Activated effector memory CD4-positive, alpha-beta T cell treated with Interleukin-2 at 50 U/mL for 16 hours (primary cell): ENCODE results near the gene HDGFL2.

ENCODE experiments used
- DNase-seq: peaks from one replicate; pipeline ENCODE4 v3.0.0-alpha.2; 2020

The HDGFL2 gene

DNA sequence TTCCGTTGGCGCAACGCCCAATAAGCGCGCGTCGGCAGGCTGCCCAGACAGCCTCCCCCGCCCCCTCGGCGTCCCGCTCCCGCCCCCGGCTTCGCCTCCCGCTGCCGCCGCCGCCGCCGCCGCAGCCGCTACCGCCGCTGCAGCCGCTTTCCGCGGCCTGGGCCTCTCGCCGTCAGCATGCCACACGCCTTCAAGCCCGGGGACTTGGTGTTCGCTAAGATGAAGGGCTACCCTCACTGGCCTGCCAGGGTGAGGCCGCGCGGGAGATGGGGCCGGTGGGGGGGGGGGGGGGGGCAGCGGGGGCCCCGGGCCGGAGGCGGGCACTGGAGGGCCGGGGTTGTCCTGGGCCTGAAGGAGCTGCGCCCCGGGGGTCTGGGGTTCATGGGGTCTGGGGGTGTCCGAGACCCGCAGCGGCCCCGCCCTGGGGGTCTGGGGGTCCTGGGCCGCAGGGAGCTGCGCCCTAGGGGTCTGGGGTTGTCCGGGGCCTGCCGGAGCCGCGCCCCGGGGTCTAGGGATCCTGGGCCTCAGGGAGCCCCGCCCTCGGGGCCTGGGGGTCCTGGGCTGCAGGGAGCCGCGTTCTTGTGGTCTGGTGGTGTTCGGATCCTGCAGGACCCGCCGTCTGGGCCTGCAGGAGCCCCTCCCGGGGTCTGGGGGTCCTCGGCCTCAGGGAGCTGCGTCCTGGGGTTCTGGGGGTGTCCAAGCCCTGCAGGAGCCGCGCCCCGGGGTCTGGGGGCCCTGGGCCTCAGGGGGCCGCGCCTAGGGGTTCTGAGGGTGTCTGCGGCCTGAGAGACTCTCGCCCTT is at the start of gene HDGFL2:
Gene HDGFL2, plus strand, starts transcription at position 124 of the 801 bp plus-strand sequence. Its CDS starts 54 bp downstream, at position 178.
- no peak for DNase-seq

DNA sequence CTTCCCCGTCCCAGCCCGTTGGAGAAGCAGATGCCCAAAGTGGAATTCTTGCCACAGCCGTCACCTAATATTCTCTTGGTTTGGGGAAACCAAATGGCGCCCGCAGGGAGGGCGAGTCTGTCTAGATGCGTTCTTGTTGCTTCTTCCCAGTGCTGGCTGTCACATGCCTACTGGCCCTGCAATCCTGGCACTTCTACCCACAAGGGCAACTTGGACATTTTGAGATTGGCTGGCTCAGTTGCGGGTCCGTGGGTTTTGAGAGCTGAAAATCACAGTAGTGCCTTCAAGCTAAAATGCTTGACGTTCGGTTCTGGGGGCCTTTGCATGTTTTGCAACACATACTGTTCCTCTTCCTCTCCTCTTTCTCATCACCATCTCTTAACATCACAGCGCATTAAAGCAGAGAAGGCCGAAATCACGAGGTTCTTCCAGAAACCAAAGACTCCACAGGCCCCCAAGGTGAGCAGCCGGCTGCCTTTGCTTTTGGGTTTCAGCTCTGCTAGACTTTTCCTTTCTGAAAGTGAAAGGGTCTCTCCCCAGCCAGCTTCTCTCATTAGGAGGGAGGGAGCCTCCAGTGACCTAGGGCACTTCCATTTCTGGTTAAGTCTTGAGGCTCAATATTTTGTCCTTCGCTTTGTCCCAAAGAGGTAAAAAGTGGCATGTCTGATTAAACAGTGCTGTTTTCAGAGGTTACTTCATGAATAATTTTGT is 48.5 kb upstream of the HDGFL2 start:
- no peak for DNase-seq

DNA sequence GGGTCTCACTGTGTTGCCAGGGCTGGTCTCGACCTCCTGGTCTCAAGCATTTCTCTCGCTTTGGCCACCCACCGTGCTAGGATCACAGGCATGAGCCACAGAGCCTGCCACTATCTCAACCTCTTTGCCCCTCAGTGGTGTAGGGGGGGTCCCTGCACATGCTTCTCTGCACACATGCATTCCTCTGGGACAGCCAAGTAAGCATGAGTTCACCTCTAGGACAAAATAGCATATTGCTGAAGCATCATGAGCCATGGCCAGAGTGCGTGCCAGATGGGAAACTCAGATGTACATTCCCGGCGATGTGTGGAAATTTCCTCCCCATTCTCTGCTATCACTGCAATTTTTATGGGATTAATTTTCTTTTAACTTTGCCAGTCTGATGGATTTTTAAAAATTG is 46.6 kb upstream of the HDGFL2 start:
- no peak for DNase-seq

DNA sequence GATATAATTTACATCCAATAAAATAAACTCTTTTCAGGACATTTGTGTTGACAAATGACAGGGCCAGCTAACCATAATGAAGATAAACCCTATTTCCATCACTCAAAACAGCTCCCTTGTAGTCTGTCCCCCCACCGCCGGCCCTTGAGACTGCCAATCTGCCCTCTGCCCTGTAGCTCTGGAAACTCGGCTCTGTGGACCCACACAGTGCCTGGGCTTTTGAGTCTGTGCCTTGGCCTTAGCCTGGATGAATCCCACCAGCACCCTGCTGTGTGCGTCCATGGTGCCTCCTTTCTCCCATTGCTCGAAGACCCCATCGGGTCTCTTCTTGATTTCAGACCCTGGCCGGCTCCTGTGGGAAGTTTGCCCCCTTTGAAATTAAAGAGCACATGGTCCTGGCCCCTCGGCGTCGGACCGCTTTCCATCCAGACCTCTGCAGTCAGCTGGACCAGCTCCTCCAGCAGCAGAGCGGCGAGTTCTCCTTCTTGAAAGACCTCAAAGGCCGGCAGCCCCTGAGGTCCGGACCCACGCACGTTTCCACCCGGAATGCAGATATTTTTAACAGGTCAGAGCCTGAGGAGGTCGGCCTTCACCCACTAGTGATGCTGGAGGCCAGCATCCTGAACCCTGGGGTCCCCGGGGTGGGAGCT is 43.6 kb upstream of the HDGFL2 start:
- no peak for DNase-seq

DNA sequence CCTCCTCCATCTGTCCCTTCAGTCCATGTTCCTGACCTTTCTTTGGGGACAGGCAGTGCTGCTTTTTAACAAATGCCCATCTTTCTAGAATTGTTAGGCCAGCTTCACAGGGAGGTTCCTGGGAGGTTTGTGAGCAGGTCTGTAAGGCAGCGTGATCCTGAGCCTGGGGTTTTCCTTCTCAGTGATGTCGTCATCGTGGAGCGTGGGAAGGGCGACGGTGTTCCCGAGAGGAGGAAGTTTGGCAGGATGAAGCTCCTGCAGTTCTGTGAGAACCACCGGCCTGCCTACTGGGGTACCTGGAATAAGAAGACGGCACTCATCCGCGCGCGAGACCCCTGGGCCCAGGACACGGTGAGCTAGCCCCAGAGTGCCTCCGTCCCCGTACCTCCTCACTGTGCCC is 42.8 kb upstream of the HDGFL2 start:
- no peak for DNase-seq

DNA sequence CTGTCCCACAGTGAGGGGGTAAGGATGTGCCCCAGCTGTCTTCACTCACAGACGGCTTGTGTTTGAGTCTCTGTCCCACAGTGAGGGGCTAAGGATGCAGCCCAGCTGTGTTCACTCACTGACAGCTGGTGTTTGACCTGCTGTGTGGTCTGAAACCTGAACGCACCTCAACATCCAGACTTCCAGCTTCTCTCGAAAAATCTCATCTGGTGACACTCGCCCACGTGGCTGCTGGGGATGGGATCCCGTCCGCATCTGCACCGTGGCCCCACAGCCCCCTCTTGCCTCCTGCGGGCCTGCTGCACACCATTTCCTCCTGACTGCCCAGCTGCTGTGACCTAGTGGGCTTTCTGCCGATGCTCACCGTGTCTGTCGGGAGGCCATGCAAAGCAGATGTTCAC is 42.3 kb upstream of the HDGFL2 start:
- DNase-seq, result no peak

DNA sequence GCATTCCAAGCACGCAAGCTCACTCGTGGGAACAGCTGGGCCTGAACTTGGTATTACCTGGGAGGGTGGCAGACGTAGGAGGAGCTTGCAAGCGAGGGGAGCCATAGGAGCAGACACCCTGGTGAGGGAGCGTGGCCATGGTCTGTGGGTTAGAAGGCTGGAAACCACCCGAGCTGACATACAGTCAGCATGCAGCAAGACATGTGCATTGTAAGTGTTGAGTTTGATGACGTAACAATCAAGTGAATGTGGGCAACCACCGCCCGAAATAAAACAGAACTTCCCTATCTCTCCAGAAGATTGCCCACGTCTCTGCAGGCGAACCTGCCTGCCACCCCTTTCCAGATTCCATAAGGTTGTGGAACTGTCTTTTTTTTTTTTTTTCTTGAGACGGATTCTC is 41.3 kb upstream of the HDGFL2 start:
- no peak for DNase-seq

DNA sequence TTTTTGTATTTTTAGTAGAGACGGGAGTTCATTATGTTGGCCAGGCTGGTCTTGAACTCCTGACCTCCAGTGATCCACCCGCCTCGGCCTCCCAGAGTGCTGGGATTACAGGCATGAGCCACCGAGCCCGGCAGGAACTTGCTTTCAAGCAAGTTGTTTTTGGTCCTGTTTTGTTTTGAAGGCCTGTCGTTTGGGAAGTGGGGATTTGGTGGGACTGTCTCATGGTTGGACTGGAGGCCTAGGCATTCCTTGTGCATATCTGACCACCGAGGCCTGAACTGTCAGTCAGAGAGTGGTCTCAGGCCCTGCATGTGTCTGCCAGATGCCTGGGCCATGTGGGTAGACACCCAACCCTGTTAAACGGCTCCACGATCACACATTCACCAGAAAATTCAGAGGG is 40.8 kb upstream of the HDGFL2 start:
- DNase-seq, result no peak

DNA sequence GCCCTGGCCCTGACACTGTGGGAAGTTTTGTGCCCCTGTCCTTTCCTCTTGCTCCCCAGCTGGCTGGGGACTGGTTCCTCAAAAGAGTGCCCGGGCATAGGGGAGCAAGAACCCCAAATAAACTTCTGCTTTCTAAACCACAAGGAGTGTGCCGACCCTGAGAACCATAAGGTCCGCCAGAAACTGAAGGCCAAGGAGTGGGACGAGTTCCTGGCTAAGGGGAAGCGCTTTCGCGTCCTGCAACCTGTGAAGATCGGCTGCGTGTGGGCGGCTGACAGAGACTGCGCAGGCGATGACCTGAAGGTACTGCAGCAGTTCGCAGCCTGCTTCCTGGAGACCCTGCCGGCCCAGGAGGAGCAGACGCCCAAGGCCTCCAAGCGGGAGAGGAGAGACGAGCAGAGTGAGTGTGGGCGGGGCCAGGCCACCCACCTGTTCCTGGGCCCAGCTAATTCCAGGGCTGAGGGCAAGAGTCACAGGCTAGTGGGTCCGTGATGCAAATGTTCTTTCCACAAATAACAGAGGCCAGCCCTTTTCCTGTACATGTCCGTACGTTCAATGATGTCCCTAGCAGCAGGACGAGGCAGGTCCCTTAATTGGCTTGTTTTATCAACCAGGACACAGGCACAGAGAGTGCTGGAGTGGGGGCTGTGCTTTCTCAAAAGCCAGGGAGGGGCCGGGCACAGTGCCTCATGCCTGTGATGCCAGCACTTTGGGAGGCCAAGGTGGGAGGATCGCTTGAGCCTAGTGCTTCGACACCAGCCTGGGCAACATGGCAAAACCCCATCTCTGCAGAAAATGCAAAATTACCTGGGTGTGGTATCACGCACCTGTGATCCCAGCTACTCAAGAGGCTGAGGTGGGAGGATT is 40.1 kb upstream of the HDGFL2 start:
- no peak for DNase-seq

DNA sequence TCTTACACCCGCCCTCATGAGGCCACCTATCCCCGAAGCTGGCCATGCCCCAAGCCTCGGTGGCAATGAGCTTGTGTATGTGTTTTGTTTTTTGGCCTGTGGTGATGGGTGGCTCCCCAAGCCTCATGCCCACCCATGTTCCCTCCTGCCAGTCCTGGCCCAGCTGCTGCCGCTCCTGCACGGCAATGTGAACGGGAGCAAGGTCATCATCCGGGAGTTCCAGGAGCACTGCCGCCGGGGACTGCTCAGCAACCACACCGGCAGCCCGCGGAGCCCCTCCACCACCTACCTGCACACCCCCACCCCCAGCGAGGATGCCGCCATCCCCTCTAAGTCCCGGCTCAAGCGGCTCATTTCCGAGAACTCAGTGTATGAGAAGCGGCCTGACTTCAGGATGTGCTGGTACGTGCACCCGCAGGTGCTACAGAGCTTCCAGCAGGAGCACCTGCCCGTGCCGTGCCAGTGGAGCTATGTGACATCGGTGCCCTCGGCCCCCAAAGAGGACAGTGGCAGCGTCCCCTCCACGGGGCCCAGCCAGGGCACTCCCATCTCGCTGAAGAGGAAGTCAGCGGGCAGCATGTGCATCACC is 39.1 kb upstream of the HDGFL2 start:
- no peak for DNase-seq

DNA sequence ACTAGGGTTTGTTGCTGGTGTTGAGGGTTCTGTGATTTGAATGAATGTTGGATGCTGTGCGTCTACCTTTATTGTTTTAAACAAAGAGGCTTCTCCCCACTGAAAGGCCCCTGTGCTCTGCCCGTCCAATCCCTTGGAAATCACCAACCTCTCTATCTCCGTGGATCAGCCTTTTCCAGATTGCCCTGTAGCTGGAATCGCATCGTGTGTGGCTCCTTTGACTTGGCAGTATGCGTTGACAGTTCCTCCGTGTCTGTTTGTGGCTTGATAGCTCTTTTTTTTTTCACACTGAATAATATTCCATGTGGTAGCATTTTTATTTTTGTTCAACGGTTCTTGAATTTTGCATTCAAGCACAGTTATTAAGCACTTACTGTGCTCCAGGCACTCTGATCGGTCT is 37.7 kb upstream of the HDGFL2 start:
- DNase-seq, result no peak

DNA sequence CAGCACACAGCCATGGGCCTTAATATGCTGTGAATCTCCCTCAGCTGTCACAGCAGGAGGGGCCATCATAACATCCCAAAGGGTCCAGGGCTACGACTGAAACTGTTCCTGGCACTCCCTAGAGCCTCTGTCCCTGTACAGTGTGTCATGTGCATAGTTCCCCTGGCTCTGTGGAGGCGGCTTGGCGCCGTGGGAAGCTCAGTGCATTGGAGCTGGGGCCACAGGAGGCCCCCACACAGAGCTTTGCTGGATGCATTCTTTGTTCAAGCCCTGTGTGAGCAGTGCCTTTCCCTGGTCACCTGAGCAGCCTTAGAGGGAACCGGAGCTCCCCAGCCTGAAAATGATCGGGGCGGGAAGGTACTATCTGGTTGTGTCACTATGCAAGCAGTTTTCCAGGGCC is 35.9 kb upstream of the HDGFL2 start:
- no peak for DNase-seq

DNA sequence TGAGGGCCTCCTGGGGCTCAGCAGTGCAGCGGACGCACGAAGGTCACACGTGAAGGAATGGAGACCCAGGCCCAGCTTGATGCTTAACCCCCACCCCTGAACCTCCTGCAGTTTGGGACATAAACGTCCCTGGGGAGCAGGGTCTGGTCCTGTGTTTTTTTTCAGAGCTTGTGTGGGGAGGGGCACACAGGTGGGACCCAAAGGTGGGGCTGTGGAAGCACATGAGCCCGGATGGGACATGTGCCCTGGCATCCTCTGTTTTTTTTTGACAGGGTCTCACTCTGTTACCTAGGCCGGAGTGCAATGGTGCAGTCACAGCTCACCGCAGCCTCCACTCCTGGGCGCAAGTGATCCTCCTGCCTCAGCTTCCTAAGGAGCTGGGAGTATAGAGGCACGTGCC is 35.0 kb upstream of the HDGFL2 start:
- DNase-seq, result no peak

DNA sequence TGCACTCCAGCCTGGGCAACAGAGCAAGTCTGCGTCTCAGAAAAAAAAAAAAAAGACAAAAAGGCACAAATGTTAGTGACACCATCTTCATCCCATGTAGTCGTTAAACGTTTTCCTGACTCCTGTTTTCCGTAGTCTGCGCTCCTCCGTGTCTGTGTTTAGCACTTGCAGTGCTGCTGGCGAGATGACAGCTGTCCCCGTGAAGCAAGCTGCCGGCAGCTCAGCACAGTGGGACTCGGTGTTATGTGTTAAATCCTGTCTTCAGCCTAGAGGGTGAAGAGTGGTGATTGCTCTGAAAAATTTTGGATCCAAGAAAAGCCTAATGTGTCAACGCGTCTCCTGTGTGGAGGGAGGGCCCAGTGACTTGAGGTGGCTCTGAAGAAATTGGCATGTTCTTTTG is 32.9 kb upstream of the HDGFL2 start:
- DNase-seq, result no peak

DNA sequence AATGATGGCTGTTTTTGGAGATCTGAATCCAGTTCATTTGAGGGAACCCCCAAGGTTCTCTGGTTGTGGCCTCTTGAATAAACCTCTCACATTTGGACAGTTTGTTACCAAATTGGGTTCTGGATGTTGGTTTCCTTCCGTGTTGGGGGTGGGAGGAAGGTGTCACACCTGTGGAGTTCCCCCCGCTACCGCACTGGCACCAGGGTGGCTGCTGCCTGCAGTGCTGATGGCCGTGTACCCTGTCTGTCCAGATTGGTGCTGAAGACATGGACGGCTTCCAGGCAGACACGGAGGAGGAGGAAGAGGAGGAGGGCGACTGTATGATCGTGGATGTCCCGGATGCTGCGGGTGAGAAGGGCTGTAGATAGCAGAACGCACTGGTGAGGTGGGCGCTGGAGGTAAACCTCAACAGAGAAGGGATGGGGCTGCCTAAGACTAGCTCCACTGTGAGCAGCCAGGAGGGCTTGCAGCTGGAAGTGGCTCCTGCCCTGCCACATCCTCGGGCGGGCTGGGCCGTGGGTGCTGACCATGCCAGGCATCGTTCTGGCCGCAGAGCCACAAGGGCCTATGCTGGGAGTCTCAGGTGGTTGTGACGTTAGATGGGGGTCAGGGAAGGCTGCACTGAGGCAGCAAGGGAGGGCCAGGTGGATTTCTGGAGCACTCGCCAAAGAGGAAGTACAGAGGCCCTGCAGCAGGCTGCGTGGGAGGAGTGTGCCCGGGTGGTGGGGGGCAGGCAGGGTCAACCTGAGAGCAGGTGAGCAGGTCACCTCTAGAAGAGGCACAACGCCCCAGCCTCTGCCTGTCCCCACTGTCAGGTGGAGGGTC is 29.9 kb upstream of the HDGFL2 start:
- no peak for DNase-seq

DNA sequence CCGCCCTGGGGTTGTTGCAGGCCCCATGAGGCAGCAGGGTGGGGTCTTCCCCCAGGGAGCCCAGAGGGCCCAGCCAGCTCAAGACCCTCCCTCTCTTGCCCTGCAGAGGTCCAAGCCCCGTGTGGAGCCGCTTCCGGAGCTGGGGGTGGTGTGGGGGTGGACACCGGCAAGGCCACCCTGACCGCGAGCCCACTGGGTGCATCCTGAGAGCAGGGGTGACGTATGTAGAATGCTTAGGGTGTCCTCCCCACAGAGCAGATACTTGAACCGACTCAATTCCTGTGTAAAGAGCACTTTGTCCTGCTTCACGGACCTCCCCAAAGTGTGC is 29.3 kb upstream of the HDGFL2 start:
- no peak for DNase-seq

DNA sequence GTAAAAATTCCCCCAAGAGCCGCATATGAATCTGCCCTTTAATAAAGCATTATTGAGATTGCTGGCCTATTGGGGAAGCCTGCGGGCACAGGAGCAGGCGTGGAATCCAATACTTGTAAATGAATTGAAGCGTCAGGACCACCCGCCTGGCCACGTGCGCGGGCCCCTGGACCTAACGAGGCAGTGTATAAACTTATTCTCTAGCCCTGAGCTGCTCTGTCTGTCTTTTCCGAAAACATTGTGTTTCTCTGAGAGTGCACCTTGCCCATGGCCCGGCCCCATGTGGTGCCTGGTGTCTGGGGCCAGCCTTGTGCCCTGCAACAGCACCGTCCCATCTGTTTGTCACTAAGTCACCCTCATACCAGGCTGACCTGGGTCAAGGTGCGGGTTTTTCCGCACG is 28.9 kb upstream of the HDGFL2 start:
- DNase-seq, result no peak

DNA sequence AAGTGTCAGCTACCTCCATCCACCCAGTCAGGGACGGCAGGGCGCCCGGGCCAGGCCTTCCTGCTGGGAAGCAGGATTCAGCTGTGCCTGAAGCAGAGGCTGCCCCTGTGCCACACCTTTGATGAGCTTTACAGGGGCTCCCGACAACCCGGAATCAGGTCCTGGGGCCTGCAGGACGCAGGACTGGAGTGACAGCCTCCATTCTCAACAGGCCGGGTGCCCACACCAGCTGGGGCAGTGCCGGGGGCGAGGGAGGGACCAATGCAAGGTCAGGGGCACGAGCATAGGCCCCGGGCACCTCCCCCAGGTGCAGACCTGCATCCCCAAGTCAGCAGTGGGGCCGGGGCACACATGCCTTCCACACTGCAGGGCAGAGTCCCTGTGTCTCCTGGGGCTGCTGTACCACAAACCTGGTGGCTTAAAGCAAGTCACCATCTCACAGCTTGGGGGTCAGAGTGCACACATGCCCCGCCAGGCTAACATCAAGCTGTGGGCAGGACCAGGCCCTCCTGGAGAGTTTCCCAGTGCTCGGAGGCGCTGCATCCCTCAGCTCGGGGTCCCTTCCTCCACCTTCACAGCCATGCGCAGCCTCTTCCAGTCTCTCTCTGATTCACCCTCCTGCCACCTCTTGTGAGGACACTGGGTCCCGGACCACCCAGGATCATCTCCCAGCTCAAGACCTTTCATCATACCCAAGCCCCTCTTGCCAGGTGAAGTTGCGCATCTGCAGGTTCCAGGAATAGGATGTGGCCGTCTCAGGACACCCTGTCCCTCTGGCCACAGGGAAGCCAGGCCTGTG is 27.9 kb upstream of the HDGFL2 start:
- DNase-seq, result no peak

DNA sequence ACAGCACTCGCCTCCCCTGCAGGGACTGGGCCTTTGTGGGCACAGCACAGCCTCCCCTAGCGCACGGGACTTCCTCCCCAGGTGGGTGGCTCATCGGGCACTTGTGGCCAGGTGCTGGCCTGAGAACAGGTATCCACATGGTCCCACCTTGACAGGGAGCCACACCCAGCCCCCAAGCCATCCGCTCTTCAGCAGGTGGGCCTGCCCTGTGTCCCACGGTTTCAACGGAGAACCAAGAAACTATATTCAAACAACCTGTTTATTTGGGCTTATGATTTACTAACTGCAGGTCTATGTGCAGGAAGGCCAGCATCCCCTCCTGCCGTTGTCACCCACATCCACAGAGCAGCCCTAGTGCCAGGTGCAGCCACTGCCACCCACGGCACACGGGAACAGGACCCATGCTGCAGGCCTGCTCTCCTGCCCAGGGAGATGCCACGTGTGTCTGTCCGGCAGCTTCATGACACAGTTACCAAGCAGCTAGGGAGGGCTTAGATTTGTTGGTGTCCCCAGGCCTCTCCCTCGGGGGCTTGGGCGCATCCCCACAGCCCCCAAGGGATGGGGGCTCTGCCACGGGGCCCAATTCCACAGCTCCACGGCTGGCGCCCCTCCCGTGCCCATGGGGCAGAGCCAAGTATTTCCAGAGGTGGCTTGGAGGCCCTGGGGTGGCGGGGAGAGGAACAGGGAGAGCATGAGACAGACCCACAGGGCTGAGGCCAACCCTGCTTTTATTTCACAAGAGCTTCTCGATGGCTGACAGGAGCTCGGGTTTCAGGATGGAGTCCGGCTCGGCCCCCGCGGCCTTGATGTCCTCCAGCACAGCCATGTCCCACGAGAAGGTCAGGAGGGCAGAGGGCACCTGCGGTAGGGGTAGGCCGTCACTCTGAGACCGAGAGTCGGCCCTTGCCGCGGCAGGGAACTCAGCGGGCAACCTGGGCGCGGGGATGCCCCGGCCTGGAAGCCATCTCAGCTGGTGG is 27.0 kb upstream of the HDGFL2 start:
- no peak for DNase-seq
